AG09319 (cell line): ENCODE data around the gene SLC26A4.
A peak's percentile ranks its signal among the peaks of the same experiment; 100 is the strongest.

ENCODE experiments used
- DNase-seq: peaks from one replicate; pipeline ENCODE4 v3.0.0-alpha.2; 2010; ENCODE audit warnings: low read depth; ENCODE audit errors: extremely low read depth
- CTCF ChIP-seq: IDR thresholded peaks from 2 replicates; pipeline ENCODE4 v1.5.1; 2011; ENCODE audit warnings: low read depth, mild to moderate bottlenecking, inconsistent platforms, low read length, moderate library complexity

SLC26A4 gene

GRCh38 chr7:107660381-107661080 is at the start of gene SLC26A4:
Gene SLC26A4 (plus strand): TSS chr7:107660828. CDS start chr7:107661642, 814 bp downstream.
- DNase-seq, result no peak
- TF ChIP-seq CTCF, result no peak

- DNase-seq, result no peak
- TF ChIP-seq CTCF, result no peak
These were observed 47.2 kb upstream of the SLC26A4 start for GRCh38 chr7:107613439-107613838.

DNA sequence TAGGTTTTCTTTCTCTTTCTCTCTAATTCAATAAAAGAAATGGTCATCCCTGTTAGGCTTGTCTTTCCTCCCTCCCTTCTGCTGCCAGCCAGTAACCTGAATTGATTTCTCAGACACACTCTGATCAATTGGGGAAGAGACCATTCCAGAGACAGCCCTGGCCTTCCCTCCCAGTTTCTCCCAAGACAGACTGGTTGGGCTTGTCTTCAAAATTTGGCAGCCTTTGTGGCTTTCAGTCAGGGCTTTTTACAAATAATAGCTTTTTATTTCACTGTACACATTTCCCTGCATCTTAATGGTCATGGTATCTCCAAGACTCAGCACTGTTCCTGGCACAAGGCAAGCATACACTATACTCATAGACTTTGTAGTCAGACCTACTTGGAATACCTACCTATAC is 46.7 kb upstream of the SLC26A4 start:
- no peak for DNase-seq
- no peak for TF ChIP-seq CTCF

DNA sequence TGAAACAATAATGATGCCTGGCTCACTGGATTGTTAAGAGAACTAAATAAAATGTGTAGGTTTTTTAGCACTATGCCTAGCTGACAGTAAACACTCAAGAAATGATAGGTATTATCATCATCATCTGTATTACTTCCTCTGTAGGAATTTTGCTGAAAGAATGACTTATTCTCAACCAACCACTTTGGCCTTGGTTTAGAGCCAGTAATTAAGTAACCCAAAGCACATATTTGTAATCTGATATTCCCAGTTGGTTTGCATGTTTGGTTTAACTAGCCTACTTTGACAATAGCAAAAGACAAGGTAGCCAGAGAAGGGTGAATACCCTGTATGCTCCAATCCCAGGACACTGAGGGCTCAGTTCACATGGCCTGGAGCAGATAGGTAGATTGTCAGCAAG is 46.2 kb upstream of the SLC26A4 start:
- DNase-seq, result no peak
- no peak for TF ChIP-seq CTCF

GRCh38 chr7:107615910-107616680 is 44.5 kb upstream of the SLC26A4 start:
- TF ChIP-seq CTCF, result no peak
- no peak for DNase-seq

- peak; percentile 11 for DNase-seq
- TF ChIP-seq CTCF, result no peak
These were observed 38.2 kb upstream of the SLC26A4 start for GRCh38 chr7:107622429-107622828.

GRCh38 chr7:107622894-107623293 is 37.7 kb upstream of the SLC26A4 start:
- DNase-seq, result no peak
- no peak for TF ChIP-seq CTCF
